ENCODE measurements around the gene ULK1.
"Not testable (repeated sequence)": the region's sequence is repeated elsewhere in the genome, so short reads cannot be mapped to it uniquely, and the experiment has no call there.

Gene ULK1

DNA sequence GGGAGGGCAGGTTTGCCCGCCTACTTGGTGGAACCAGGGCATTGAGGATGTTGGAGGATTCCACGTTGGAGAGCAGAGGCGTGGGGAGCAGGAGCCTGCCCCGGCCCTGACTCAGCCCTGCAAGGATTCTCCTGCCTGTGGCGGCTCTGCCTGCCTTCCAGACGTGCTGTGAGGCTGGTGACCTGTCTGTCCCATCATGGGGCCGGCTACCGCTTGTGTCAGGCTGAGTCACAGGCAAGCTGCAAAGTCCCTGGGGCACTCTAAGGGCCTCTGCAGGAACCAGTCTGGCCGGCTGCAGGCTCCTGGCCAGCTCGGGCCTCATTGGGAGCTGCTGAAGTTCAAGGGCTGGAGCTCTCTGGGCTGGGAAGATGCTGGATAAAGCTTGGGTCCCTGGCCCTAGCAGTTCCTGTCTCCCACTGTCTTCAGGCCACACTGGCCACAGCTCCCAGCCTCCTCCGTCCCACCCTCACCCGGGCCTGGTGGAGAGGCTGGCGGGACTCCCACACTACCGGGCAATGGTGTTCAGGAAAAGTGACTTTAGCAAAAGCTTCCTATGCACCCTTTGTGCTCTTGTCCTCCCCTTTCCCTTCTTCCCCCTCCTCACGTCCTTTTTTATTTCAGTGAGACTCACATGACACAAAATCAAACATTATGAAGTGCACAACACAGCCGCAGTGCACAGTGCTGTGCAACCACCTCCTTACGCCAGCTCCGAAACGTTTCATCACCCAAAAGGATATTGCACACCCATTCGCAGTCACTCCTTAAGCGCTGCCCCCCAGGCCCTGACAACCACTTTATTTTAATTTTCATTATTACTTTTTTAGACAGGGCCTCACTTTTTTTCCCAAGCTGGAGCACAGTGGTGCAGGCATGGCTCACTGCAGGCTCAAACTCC lies 22.0 kb upstream of the ULK1 start:
- no peaks in the 10 kb centered on the region for H3K36me3 ChIP-seq (ENCODE audit: control insufficient read depth in 1 of 2, insufficient read depth in 2 of 2, low read length in 2 of 2)
- H3K9ac ChIP-seq (ENCODE audit: low read depth in 1 of 2, low read length in 2 of 2), result no peak overlapping the region
- H3K9me3 ChIP-seq (ENCODE audit: control insufficient read depth in 1 of 2, low read length in 2 of 2), result no peaks in the 10 kb centered on the region
- H3K27ac ChIP-seq (ENCODE audit: low read depth, low read length), result no peak overlapping the region
- H3K4me3 ChIP-seq (ENCODE audit: low read depth in 1 of 2, low read length in 2 of 2), result no peak overlapping the region
- no peaks in the 10 kb centered on the region for H3K4me1 ChIP-seq (ENCODE audit: control insufficient read depth in 1 of 2, insufficient read depth in 2 of 2, low read length in 2 of 2)
- H3K27me3 ChIP-seq (ENCODE audit: control insufficient read depth in 1 of 2, insufficient read depth in 2 of 2, low read length in 2 of 2), result no peaks in the 10 kb centered on the region

GRCh38 chr12:131873293-131873692 lies 21.1 kb upstream of the ULK1 start:
- H3K4me1 ChIP-seq (ENCODE audit: control insufficient read depth in 1 of 2, insufficient read depth in 2 of 2, low read length in 2 of 2), result no peaks in the 10 kb centered on the region
- no peak overlapping the region for H3K27ac ChIP-seq (ENCODE audit: low read depth, low read length)
- H3K9me3 ChIP-seq (ENCODE audit: control insufficient read depth in 1 of 2, low read length in 2 of 2), result no peaks in the 10 kb centered on the region
- no peaks in the 10 kb centered on the region for H3K36me3 ChIP-seq (ENCODE audit: control insufficient read depth in 1 of 2, insufficient read depth in 2 of 2, low read length in 2 of 2)
- H3K27me3 ChIP-seq (ENCODE audit: control insufficient read depth in 1 of 2, insufficient read depth in 2 of 2, low read length in 2 of 2), result no peaks in the 10 kb centered on the region
- no peak overlapping the region for H3K4me3 ChIP-seq (ENCODE audit: low read depth in 1 of 2, low read length in 2 of 2)
- H3K9ac ChIP-seq (ENCODE audit: low read depth in 1 of 2, low read length in 2 of 2), result no peak overlapping the region

- not testable (repeated sequence) for H3K9ac ChIP-seq (ENCODE audit: low read depth in 1 of 2, low read length in 2 of 2); H3K27me3 ChIP-seq (ENCODE audit: control insufficient read depth in 1 of 2, insufficient read depth in 2 of 2, low read length in 2 of 2); H3K9me3 ChIP-seq (ENCODE audit: control insufficient read depth in 1 of 2, low read length in 2 of 2); H3K4me1 ChIP-seq (ENCODE audit: control insufficient read depth in 1 of 2, insufficient read depth in 2 of 2, low read length in 2 of 2); H3K4me3 ChIP-seq (ENCODE audit: low read depth in 1 of 2, low read length in 2 of 2); H3K36me3 ChIP-seq (ENCODE audit: control insufficient read depth in 1 of 2, insufficient read depth in 2 of 2, low read length in 2 of 2); H3K27ac ChIP-seq (ENCODE audit: low read depth, low read length)
Measured at GRCh38 chr12:131874972-131875371, 19.4 kb upstream of the ULK1 start.

DNA sequence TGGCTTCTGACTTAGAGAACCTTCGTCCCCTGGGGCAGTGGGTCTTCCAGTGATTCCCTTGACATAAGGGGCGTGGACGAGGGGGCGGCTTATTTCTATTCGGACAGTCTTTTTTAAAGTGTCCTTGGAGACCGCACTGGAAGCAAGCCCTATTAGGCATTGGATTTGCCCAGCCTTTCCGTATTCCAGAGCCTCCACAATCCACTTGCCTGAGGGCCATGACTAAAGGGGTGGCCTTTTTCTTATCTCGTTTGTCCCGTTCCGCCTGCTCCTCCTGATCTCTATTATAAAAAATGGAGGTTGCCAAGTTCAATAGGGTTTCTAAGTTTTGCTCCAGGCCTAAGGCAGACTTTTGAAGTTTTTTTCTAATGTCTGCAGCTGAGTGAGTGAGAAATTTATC lies 17.2 kb upstream of the ULK1 start:
- not testable (repeated sequence) for H3K9me3 ChIP-seq (ENCODE audit: control insufficient read depth in 1 of 2, low read length in 2 of 2); H3K36me3 ChIP-seq (ENCODE audit: control insufficient read depth in 1 of 2, insufficient read depth in 2 of 2, low read length in 2 of 2); H3K4me1 ChIP-seq (ENCODE audit: control insufficient read depth in 1 of 2, insufficient read depth in 2 of 2, low read length in 2 of 2); H3K9ac ChIP-seq (ENCODE audit: low read depth in 1 of 2, low read length in 2 of 2); H3K27ac ChIP-seq (ENCODE audit: low read depth, low read length); H3K27me3 ChIP-seq (ENCODE audit: control insufficient read depth in 1 of 2, insufficient read depth in 2 of 2, low read length in 2 of 2); H3K4me3 ChIP-seq (ENCODE audit: low read depth in 1 of 2, low read length in 2 of 2)

DNA sequence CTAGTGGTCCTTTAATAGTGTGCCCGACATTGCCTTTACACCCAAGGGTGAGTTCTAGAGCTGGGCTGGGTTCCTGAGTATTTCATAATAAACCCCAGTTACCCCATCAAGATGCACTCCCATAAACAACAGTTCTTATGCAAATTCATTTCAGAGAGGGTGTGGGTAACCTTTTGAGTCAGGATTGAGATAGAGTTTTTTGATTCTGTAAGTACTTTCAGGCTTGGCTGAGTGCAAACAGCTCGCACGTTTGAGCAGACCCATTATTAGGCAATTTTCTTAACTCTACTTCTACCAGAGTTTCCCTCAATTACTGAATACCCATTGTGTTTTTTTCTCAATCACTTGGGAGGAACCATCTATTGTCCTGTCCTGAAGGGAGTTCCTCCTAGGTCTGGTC lies 16.0 kb upstream of the ULK1 start:
- not testable (repeated sequence) for H3K27me3 ChIP-seq (ENCODE audit: control insufficient read depth in 1 of 2, insufficient read depth in 2 of 2, low read length in 2 of 2); H3K36me3 ChIP-seq (ENCODE audit: control insufficient read depth in 1 of 2, insufficient read depth in 2 of 2, low read length in 2 of 2); H3K27ac ChIP-seq (ENCODE audit: low read depth, low read length); H3K4me3 ChIP-seq (ENCODE audit: low read depth in 1 of 2, low read length in 2 of 2); H3K9me3 ChIP-seq (ENCODE audit: control insufficient read depth in 1 of 2, low read length in 2 of 2); H3K4me1 ChIP-seq (ENCODE audit: control insufficient read depth in 1 of 2, insufficient read depth in 2 of 2, low read length in 2 of 2); H3K9ac ChIP-seq (ENCODE audit: low read depth in 1 of 2, low read length in 2 of 2)

DNA sequence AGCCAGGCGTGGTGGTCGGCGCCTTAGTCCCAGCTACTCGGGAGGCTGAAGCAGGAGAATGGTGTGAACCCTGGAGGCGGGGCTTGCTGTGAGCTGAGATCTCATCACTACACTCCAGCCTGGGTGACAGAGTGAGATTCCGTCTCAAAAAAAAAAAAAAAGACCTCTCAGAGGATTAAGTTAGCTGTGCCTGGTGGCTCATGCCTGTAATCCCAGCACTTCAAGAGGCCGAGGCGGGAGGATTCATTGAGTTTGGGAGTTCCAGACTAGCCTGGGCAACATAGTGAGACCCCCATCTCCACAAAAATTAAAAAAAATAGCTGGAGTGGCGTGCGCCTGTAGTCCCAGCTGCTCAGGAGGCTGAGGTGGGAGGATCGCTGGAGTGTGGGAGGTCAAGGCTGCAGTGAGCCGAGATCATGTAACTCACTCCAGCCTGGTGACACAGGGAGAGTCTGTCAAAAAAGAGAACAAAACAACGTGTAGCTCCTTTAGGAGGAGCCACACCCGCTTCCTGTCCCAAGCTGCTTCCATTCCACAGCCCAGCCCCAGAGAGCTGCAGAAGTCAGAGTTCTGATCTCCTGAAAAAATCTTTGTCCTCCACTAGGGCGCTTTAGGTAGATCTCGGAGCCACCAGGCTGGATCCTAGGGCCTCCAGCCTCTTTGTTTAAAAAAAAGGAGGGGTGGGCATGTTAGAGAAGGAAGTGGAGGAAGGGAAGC lies 11.5 kb upstream of the ULK1 start:
- H3K9me3 ChIP-seq (ENCODE audit: control insufficient read depth in 1 of 2, low read length in 2 of 2), result no peaks in the 10 kb centered on the region
- no peaks in the 10 kb centered on the region for H3K36me3 ChIP-seq (ENCODE audit: control insufficient read depth in 1 of 2, insufficient read depth in 2 of 2, low read length in 2 of 2)
- no peaks in the 10 kb centered on the region for H3K4me1 ChIP-seq (ENCODE audit: control insufficient read depth in 1 of 2, insufficient read depth in 2 of 2, low read length in 2 of 2)
- H3K4me3 ChIP-seq (ENCODE audit: low read depth in 1 of 2, low read length in 2 of 2), result no peak overlapping the region
- no peak overlapping the region for H3K9ac ChIP-seq (ENCODE audit: low read depth in 1 of 2, low read length in 2 of 2)
- H3K27me3 ChIP-seq (ENCODE audit: control insufficient read depth in 1 of 2, insufficient read depth in 2 of 2, low read length in 2 of 2), result no peaks in the 10 kb centered on the region
- no peak overlapping the region for H3K27ac ChIP-seq (ENCODE audit: low read depth, low read length)

DNA sequence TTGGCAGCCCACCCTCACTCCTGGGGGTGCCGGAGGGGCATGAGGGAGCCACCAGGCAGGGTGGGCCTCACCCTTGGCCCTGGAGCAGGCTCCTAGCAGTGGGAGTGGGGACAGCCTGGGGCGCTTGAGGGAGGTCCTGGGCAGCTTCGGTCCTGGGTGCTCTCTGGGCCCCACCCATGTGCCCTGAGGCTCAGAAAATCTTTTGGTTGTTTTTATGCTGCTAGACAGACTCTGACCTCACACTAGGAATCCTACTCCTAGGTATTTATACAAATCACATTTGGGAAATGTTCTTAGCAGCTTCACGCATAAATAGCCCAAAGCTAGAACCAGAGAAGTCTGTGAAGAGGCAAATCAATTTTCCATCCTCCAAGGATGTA lies 10.9 kb upstream of the ULK1 start:
- Histone ChIP-seq H3K36me3 (ENCODE audit: control insufficient read depth in 1 of 2, insufficient read depth in 2 of 2, low read length in 2 of 2) (no peaks in the 10 kb centered on the region), H3K9ac (ENCODE audit: low read depth in 1 of 2, low read length in 2 of 2) (no peak overlapping the region), H3K4me1 (ENCODE audit: control insufficient read depth in 1 of 2, insufficient read depth in 2 of 2, low read length in 2 of 2) (no peaks in the 10 kb centered on the region), H3K4me3 (ENCODE audit: low read depth in 1 of 2, low read length in 2 of 2) (no peak overlapping the region), H3K27me3 (ENCODE audit: control insufficient read depth in 1 of 2, insufficient read depth in 2 of 2, low read length in 2 of 2) (no peaks in the 10 kb centered on the region), H3K9me3 (ENCODE audit: control insufficient read depth in 1 of 2, low read length in 2 of 2) (no peaks in the 10 kb centered on the region), H3K27ac (ENCODE audit: low read depth, low read length) (no peak overlapping the region)

DNA sequence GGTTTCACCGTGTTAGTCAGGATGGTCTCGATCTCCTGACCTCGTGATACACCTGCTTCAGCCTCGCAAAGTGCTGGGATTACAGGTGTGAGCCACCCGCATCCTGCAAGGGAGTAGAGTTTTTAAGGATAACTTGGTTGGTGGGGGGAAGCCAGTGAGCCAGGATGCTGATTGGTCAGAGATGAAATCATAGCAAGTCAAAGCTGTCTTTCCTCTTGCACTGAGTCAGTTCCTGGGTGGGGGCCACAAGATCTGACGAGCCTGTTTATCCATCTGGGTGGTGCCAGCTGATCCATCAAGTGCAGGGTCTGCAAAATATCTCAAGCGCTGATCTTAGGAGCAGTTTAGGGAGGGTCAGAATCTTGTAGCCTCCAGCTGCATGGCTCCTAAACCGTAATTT lies 9.3 kb upstream of the ULK1 start:
- not testable (repeated sequence) for H3K9me3 ChIP-seq (ENCODE audit: control insufficient read depth in 1 of 2, low read length in 2 of 2); H3K27ac ChIP-seq (ENCODE audit: low read depth, low read length); H3K9ac ChIP-seq (ENCODE audit: low read depth in 1 of 2, low read length in 2 of 2); H3K36me3 ChIP-seq (ENCODE audit: control insufficient read depth in 1 of 2, insufficient read depth in 2 of 2, low read length in 2 of 2); H3K27me3 ChIP-seq (ENCODE audit: control insufficient read depth in 1 of 2, insufficient read depth in 2 of 2, low read length in 2 of 2); H3K4me1 ChIP-seq (ENCODE audit: control insufficient read depth in 1 of 2, insufficient read depth in 2 of 2, low read length in 2 of 2); H3K4me3 ChIP-seq (ENCODE audit: low read depth in 1 of 2, low read length in 2 of 2)

- Histone ChIP-seq H3K27me3 (ENCODE audit: control insufficient read depth in 1 of 2, insufficient read depth in 2 of 2, low read length in 2 of 2) (no peaks in the 10 kb centered on the region), H3K9me3 (ENCODE audit: control insufficient read depth in 1 of 2, low read length in 2 of 2) (no peaks in the 10 kb centered on the region), H3K36me3 (ENCODE audit: control insufficient read depth in 1 of 2, insufficient read depth in 2 of 2, low read length in 2 of 2) (no peaks in the 10 kb centered on the region)
Measured at GRCh38 chr12:131885543-131886057, 8.8 kb upstream of the ULK1 start.

DNA sequence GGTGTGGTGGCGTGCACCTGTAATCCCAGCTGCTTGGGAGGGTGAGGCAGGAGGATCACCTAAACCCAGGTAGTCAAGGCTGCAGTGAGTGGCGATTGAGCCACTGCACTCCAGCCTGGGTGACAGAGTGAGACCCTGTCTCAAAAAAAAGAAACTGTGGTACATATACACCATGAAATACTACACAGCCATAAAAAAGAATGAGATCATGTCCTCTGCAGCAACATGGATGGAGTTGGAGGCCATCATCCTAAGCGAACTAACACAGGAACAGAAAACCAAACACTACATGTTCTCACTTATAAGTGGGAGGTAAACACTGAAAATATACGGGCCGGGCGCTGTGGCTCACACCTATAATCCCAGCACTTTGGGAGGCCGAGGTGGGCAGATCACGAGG lies 2.7 kb upstream of the ULK1 start:
- H3K36me3 ChIP-seq (ENCODE audit: control insufficient read depth in 1 of 2, insufficient read depth in 2 of 2, low read length in 2 of 2); H3K27me3 ChIP-seq (ENCODE audit: control insufficient read depth in 1 of 2, insufficient read depth in 2 of 2, low read length in 2 of 2); H3K27ac ChIP-seq (ENCODE audit: low read depth, low read length); H3K9me3 ChIP-seq (ENCODE audit: control insufficient read depth in 1 of 2, low read length in 2 of 2); H3K4me3 ChIP-seq (ENCODE audit: low read depth in 1 of 2, low read length in 2 of 2); H3K9ac ChIP-seq (ENCODE audit: low read depth in 1 of 2, low read length in 2 of 2): not testable (repeated sequence)
- peaks cover 4 to 13% of the 10 kb centered on the region in 2 donors for H3K4me1 ChIP-seq (ENCODE audit: control insufficient read depth in 1 of 2, insufficient read depth in 2 of 2, low read length in 2 of 2)

More at GRCh38 chr12:131885543-131886057, 8.8 kb upstream of the ULK1 start:
- Histone ChIP-seq H3K27ac (ENCODE audit: low read depth, low read length) (no peak overlapping the region), H3K4me3 (ENCODE audit: low read depth in 1 of 2, low read length in 2 of 2) (no peak overlapping the region), H3K4me1 (ENCODE audit: control insufficient read depth in 1 of 2, insufficient read depth in 2 of 2, low read length in 2 of 2) (no peaks in the 10 kb centered on the region), H3K9ac (ENCODE audit: low read depth in 1 of 2, low read length in 2 of 2) (no peak overlapping the region)
